GM12892 (cell line): Measurements from ENCODE around the gene PLA2G3.

Source experiments
- POLR2A ChIP-seq: IDR thresholded peaks from 2 replicates; pipeline ENCODE4 v1.6.1; 2011; ENCODE audit warnings: low read depth, low read length, control low read depth
- POLR2AphosphoS5 ChIP-seq: IDR thresholded peaks from 2 replicates; pipeline ENCODE4 v1.6.1; 2011; ENCODE audit warnings: low read depth, low read length, control low read depth

GRCh38 chr22:31122532-31123291, 17.6 kb downstream of the PLA2G3 start, which contains the start of gene INPP5J:
- no peak for TF ChIP-seq POLR2A
- TF ChIP-seq POLR2AphosphoS5: no peak
